K562 (cell line): ENCODE results near the gene AP1M1. TPM values are rescaled to one million over a fixed set of nuclear protein-coding genes. Genes with fewer than 3 reads are reported as not detected.

Source experiments
- ATAC-seq: fragments of 200-7000 bp; cut with Tn5 transposase; 3 replicates; pipeline ENCODE4 v1.9.1; 2020; ENCODE audit warnings: moderate library complexity
- BruUV-seq: library from RNA; stranded (reverse); fragments of 400-500 nt; replicated peaks from 2 replicates; lab custom pipeline; 2021; lab: Mats Ljungman, UMichigan
- CTCF ChIA-PET: fragments of 300-600 bp; formaldehyde crosslinking; extraction: SDS; loops from one replicate; lab custom pipeline; 2021; ENCODE audit warnings: low intra/inter-chr PET ratio; lab: Yijun Ruan, JAX
- POLR2A ChIA-PET: fragments of 300-600, 350-650 bp; sonication (Branson Sonifier 250); formaldehyde crosslinking; extraction: SDS; loops from one replicate; lab custom pipeline; 2021; ENCODE audit warnings: antibody characterized with exemption, inconsistent platforms; lab: Yijun Ruan, JAX
- DNase-seq, 4 experiments: peaks; one replicate each; pipeline versions ENCODE4 v3.0.0 to v3.0.0-alpha.2; 2011 to 2018; ENCODE audit warnings: low spot score in 3 of 4, mixed read lengths in 3 of 4; ENCODE audit errors: extremely low read depth in 1 of 4
- FAIRE-seq: peaks from 2 replicates; lab custom pipeline; 2011; peaks lifted over from hg19 to GRCh38; lab: Jason Lieb, UNC
- H2AFZ ChIP-seq: 2 replicates; pipeline ENCODE4 v1.6.0; 2011; ENCODE audit warnings: low read depth, low read length, control low read depth, inconsistent platforms
- H3K27ac ChIP-seq: fragments of 200-600 bp; 3 replicates; pipeline ENCODE4 v1.8.0; 2011; ENCODE audit warnings: low read depth, mild to moderate bottlenecking, control low read depth, inconsistent platforms, low read length, moderate library complexity, mixed read lengths; ENCODE audit errors: extremely low read depth
- H3K27me3 ChIP-seq, 2 experiments: fragments of 300-600 bp in 1 of 2; 2 replicates in 1 of 2; 3 replicates in 1 of 2; pipeline versions ENCODE4 v1.6.0 to v1.8.0; 2011; ENCODE audit warnings: inconsistent platforms in 2 of 2, low read length in 2 of 2, mild to moderate bottlenecking in 1 of 2, mixed read lengths in 1 of 2, moderate library complexity in 1 of 2; ENCODE audit not compliant: control insufficient read depth in 2 of 2, insufficient read depth in 2 of 2
- H3K36me3 ChIP-seq: fragments of 300-600 bp; 3 replicates; pipeline ENCODE4 v1.8.0; 2011; ENCODE audit warnings: mild to moderate bottlenecking, low read length, inconsistent platforms; ENCODE audit not compliant: control insufficient read depth, insufficient read depth
- H3K4me1 ChIP-seq, 2 experiments: fragments of 200-600 bp in 1 of 2; replicated peaks in 1 of 2; 2 replicates in 1 of 2; 3 replicates in 1 of 2; pipeline versions ENCODE4 v1.5.1 to v1.8.0; 2011; ENCODE audit warnings: inconsistent platforms in 2 of 2, low read length in 2 of 2, mild to moderate bottlenecking in 1 of 2, mixed read lengths in 1 of 2, moderate library complexity in 1 of 2; ENCODE audit not compliant: control insufficient read depth in 2 of 2, insufficient read depth in 2 of 2
- H3K4me2 ChIP-seq: 2 replicates; pipeline ENCODE4 v1.6.1; 2011; ENCODE audit warnings: low read length, control low read depth, inconsistent platforms, mixed read lengths; ENCODE audit not compliant: insufficient read depth
- H3K4me3 ChIP-seq: fragments of 200-600 bp; sonication (generic), shearing (Covaris generic); 2 replicates; pipeline ENCODE4 v1.5.1; 2016; ENCODE audit warnings: control low read depth, inconsistent platforms
- H3K79me2 ChIP-seq: fragments of 200-600 bp; 3 replicates; pipeline ENCODE4 v1.8.0; 2011; ENCODE audit warnings: low read length, inconsistent platforms; ENCODE audit not compliant: control insufficient read depth, insufficient read depth
- H3K9ac ChIP-seq, 2 experiments: 2 replicates each; pipeline versions ENCODE4 v1.6.0 to v1.6.1; 2011; ENCODE audit warnings: low read depth in 2 of 2, low read length in 2 of 2, control low read depth in 1 of 2, inconsistent platforms in 1 of 2, mild to moderate bottlenecking in 1 of 2, mixed read lengths in 1 of 2; ENCODE audit not compliant: insufficient read depth in 1 of 2
- H3K9me1 ChIP-seq: one replicate; pipeline ENCODE4 v1.6.0; 2011; ENCODE audit warnings: inconsistent platforms, mild to moderate bottlenecking, low read length, moderate library complexity; ENCODE audit not compliant: control insufficient read depth, insufficient read depth
- H3K9me3 ChIP-seq: replicated peaks from 2 replicates; pipeline ENCODE4 v1.5.1; 2011; ENCODE audit warnings: low read depth, low read length, inconsistent platforms; ENCODE audit not compliant: control insufficient read depth, insufficient read depth
- H4K20me1 ChIP-seq: replicated peaks from 2 replicates; pipeline ENCODE4 v1.6.1; 2011; ENCODE audit warnings: low read length, inconsistent platforms, mixed read lengths; ENCODE audit not compliant: control insufficient read depth, insufficient read depth
- ATF6 ChIP-seq: sonication (generic); formaldehyde crosslinking; IDR thresholded peaks from 2 replicates; pipeline ENCODE4 v1.4.0; 2020; ENCODE audit warnings: mild to moderate bottlenecking, missing genetic modification reagents
- HNRNPLL ChIP-seq: fragments of 200-400 bp; formaldehyde crosslinking; IDR thresholded peaks from 2 replicates; pipeline ENCODE4 v1.6.1; 2017; ENCODE audit warnings: low read length, low read depth, mild to moderate bottlenecking; ENCODE audit not compliant: poor library complexity, severe bottlenecking
- MCM2 ChIP-seq: fragments of 450-650 bp; IDR thresholded peaks from 2 replicates; pipeline ENCODE4 v1.6.1; 2017; ENCODE audit warnings: low read depth, mild to moderate bottlenecking
- NFRKB ChIP-seq: fragments of 450-650 bp; IDR thresholded peaks from 2 replicates; pipeline ENCODE4 v1.6.1; 2016; ENCODE audit warnings: low read depth
- POLR2B ChIP-seq: fragments of 450-650 bp; IDR thresholded peaks from 2 replicates; pipeline ENCODE4 v1.6.1; 2018; ENCODE audit warnings: low read depth; ENCODE audit not compliant: partially characterized antibody
- PPARD ChIP-seq: fragments of 250-450 bp; sonication (Bioruptor Pico); IDR thresholded peaks from 2 replicates; pipeline ENCODE4 v1.8.0; 2022; ENCODE audit warnings: inconsistent platforms, mild to moderate bottlenecking, moderate library complexity
- TBL1XR1 ChIP-seq, 2 experiments: IDR thresholded peaks; 2 replicates each; pipeline ENCODE4 v1.6.1; 2012; ENCODE audit warnings: improper control_type of control experiment in 2 of 2, low read length in 2 of 2, mild to moderate bottlenecking in 1 of 2
- ZNF12 ChIP-seq: sonication (generic); formaldehyde crosslinking; IDR thresholded peaks from 2 replicates; pipeline ENCODE4 v1.4.0; 2020; ENCODE audit warnings: mild to moderate bottlenecking, missing genetic modification reagents
- ZNF518B ChIP-seq: fragments of 250-450 bp; sonication (Bioruptor Pico); IDR thresholded peaks from 2 replicates; pipeline ENCODE4 v1.5.0; 2021; ENCODE audit warnings: mild to moderate bottlenecking, moderate library complexity
- ZNF778 ChIP-seq: fragments of 450-650 bp; formaldehyde crosslinking; IDR thresholded peaks from 2 replicates; pipeline ENCODE4 v1.4.0; 2020; ENCODE audit warnings: mild to moderate bottlenecking, moderate library complexity
- ZSCAN29 ChIP-seq: fragments of 450-650 bp; IDR thresholded peaks from 2 replicates; pipeline ENCODE4 v1.6.1; 2017
- ZZZ3 ChIP-seq: fragments of 450-650 bp; IDR thresholded peaks from 2 replicates; pipeline ENCODE4 v1.6.1; 2016; ENCODE audit warnings: antibody characterized with exemption, mild to moderate bottlenecking, moderate library complexity
- WGBS: fragments of 100-300 bp; shearing (Covaris generic); methylation state at CpG from one replicate; pipeline ENCODE4 v1.1.6; 2016; ENCODE audit warnings: low coverage, mixed read lengths; ENCODE audit not compliant: insufficient coverage; ENCODE audit errors: missing lambda C conversion rate; 5-methylcytosine and 5-hydroxymethylcytosine counted together
- in situ Hi-C: fragments of 300-500 bp; cut with MboI; formaldehyde crosslinking; loops from 4 replicates; pipeline ENCODE4 v1.15.0; 2018; ENCODE audit warnings: inconsistent platforms, mixed read lengths
- intact Hi-C: fragments of 100-400 bp; cut with micrococcal nuclease; formaldehyde crosslinking; loops from 2 replicates; pipeline ENCODE4 v1.14.2; 2022
- polyA plus RNA-seq, 8 experiments: library from polyadenylated mRNA; depleted of rRNA in 4 of 8; stranded (reverse) in 5 of 8; unstranded in 3 of 8; fragments of >200 nt; fragmentation: Nextera tagmentation in 2 of 8; fragmentation: Illumina TruSeq in 1 of 8; extraction: Ambion mirVana in 2 of 8; extraction: Trizol in 1 of 8; gene quantifications; 2 replicates each; pipeline versions ENCODE4 v1.2.1 to v1.2.3, GENCODE V29; 2011 to 2014; ENCODE audit warnings: inconsistent platforms in 1 of 8, missing spikeins in 1 of 8
- total RNA-seq, 7 experiments: library from RNA; depleted of rRNA in 6 of 7; stranded (reverse); fragments of >200 nt in 6 of 7; fragmentation: Illumina TruSeq in 2 of 7; extraction: Trizol in 2 of 7; gene quantifications; 2 replicates each; pipeline versions ENCODE4 v1.2.1 to v1.2.3, GENCODE V29; 2011 to 2021; ENCODE audit warnings: low replicate concordance in 1 of 7
- TF ChIP-seq, protein P1 (sequence below): sonication (generic); formaldehyde crosslinking; IDR thresholded peaks from 2 replicates; pipeline ENCODE4 v1.8.1; 2023; ENCODE audit warnings: mild to moderate bottlenecking, missing genetic modification reagents

The AP1M1 gene
- total and polyA plus RNA-seq, 9 of the 15 experiments (the other 6 are each of a cell fraction or from before 2014, with no cell fraction given), result 0.87 to 56.2 (median 29.1) TPM

GRCh38 chr19:16170134-16170533, 27.6 kb upstream of the AP1M1 start (continued):
- TF ChIP-seq ATF6 (no peak), PPARD (no peak), MCM2 (no peak), HNRNPLL (no peak), ZNF778 (CRISPR knock-in tag) (no peak), ZSCAN29 (no peak), ZZZ3 (no peak), TBL1XR1 (IDR thresholded peaks at IDR 0.05; ENCODE audit: low read length in 2 of 2) (no peak)

DNA sequence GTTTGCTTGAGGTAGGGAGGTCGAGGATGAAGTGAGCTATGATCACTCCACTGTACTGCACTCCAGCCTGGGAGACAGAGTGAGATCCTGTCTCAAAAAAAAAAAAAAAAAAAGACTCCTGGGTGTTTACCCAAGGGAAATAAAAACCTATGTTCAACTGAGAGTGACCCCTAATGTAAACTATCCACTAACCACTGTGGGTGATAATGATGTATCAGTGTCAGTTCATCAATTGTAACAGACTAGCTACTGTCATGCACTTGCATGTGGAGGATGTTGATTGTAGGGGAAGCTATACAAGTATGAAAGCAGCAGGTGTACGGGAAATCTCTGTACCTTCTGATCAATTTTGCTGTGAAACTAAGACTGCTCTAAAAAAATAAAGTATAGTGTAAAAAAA, 21.8 kb upstream of the AP1M1 start:
- Histone ChIP-seq H3K9ac (no peak overlapping the region), H3K4me1 (peaks cover 0 to 3% of the 10 kb centered on the region in 2 experiments; a peak in 1 of 5 replicates), H2AFZ (no peak overlapping the region), H3K9me1 (no peaks in the 10 kb centered on the region), H3K4me2 (no peak overlapping the region), H4K20me1 (no peaks in the 10 kb centered on the region), H3K4me3 (no peak overlapping the region), H3K27me3 (peaks cover 7 to 20% of the 10 kb centered on the region in 2 experiments; a peak in 2 of 5 replicates), H3K27ac (no peak overlapping the region), H3K9me3 (no peaks in the 10 kb centered on the region), H3K36me3 (no peaks in the 10 kb centered on the region), H3K79me2 (no peaks in the 10 kb centered on the region)
- ATAC-seq (no peak), DNase-seq (no peak), FAIRE-seq (no peak)
- in situ Hi-C loops (no loop called here), intact Hi-C loops (no loop called here)
- TF ChIP-seq ZNF12 (CRISPR knock-in tag), result no peak
- TF ChIP-seq, protein P1, sequence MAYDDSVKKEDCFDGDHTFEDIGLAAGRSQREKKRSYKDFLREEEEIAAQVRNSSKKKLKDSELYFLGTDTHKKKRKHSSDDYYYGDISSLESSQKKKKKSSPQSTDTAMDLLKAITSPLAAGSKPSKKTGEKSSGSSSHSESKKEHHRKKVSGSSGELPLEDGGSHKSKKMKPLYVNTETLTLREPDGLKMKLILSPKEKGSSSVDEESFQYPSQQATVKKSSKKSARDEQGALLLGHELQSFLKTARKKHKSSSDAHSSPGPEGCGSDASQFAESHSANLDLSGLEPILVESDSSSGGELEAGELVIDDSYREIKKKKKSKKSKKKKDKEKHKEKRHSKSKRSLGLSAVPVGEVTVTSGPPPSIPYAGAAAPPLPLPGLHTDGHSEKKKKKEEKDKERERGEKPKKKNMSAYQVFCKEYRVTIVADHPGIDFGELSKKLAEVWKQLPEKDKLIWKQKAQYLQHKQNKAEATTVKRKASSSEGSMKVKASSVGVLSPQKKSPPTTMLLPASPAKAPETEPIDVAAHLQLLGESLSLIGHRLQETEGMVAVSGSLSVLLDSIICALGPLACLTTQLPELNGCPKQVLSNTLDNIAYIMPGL (CRISPR knock-in tag), result no peak
- no peak for TF ChIP-seq ZNF518B (CRISPR knock-in tag)
- no peak for TF ChIP-seq POLR2B
- no peak for TF ChIP-seq NFRKB
- WGBS, result 0% methylated on average over 2 of the region's 2 CpGs
- ChIA-PET CTCF (no interaction called here), POLR2A (interaction anchor here (0.7 kb wide), 1 partner anchor 135 kb away, joined by 3 read pairs; no protein-coding TSS in a partner anchor)
- no TSS peak for BruUV-seq
